Duodenal mucosa (tissue), 2 donors: ENCODE data around the gene KIR3DL3.
"Not testable (repeated sequence)": the region's sequence is repeated elsewhere in the genome, so short reads cannot be mapped to it uniquely, and the experiment has no call there.

Source experiments
- H3K27ac ChIP-seq: one replicate; pipeline ENCODE4 v1.7.0; 2013; ENCODE audit warnings: low read depth, low read length
- H3K27me3 ChIP-seq, 2 donors: one replicate each; pipeline ENCODE4 v1.7.0; 2013; ENCODE audit warnings: low read length in 2 of 2, control low read depth in 1 of 2; ENCODE audit not compliant: insufficient read depth in 2 of 2, control insufficient read depth in 1 of 2
- H3K36me3 ChIP-seq, 2 donors: one replicate each; pipeline ENCODE4 v1.7.0; 2013; ENCODE audit warnings: low read length in 2 of 2, control low read depth in 1 of 2; ENCODE audit not compliant: insufficient read depth in 2 of 2, control insufficient read depth in 1 of 2
- H3K4me1 ChIP-seq, 2 donors: one replicate each; pipeline ENCODE4 v1.7.0; 2013; ENCODE audit warnings: low read length in 2 of 2, control low read depth in 1 of 2; ENCODE audit not compliant: insufficient read depth in 2 of 2, control insufficient read depth in 1 of 2
- H3K4me3 ChIP-seq, 2 donors: one replicate each; pipeline ENCODE4 v1.7.0; 2013; ENCODE audit warnings: low read length in 2 of 2, low read depth in 1 of 2
- H3K9ac ChIP-seq, 2 donors: one replicate each; pipeline ENCODE4 v1.7.0; 2013; ENCODE audit warnings: low read length in 2 of 2, low read depth in 1 of 2
- H3K9me3 ChIP-seq, 2 donors: one replicate each; pipeline ENCODE4 v1.7.0; 2013; ENCODE audit warnings: low read length in 2 of 2, control low read depth in 1 of 2; ENCODE audit not compliant: control insufficient read depth in 1 of 2

The KIR3DL3 gene

GRCh38 chr19:54696766-54697165 lies 27.5 kb upstream of the KIR3DL3 start:
- Histone ChIP-seq H3K27ac (no peak overlapping the region), H3K27me3 (no peaks in the 10 kb centered on the region), H3K9ac (no peak overlapping the region), H3K4me1 (no peaks in the 10 kb centered on the region), H3K9me3 (no peaks in the 10 kb centered on the region), H3K4me3 (no peak overlapping the region), H3K36me3 (no peaks in the 10 kb centered on the region)

GRCh38 chr19:54697716-54698115 lies 26.5 kb upstream of the KIR3DL3 start:
- not testable (repeated sequence) for H3K36me3 ChIP-seq, H3K4me1 ChIP-seq, H3K27ac ChIP-seq, H3K27me3 ChIP-seq, H3K9me3 ChIP-seq, H3K9ac ChIP-seq, H3K4me3 ChIP-seq

- Histone ChIP-seq H3K27me3 (no peaks in the 10 kb centered on the region), H3K9me3 (no peaks in the 10 kb centered on the region), H3K9ac (no peak overlapping the region), H3K27ac (no peak overlapping the region), H3K4me1 (no peaks in the 10 kb centered on the region), H3K36me3 (no peaks in the 10 kb centered on the region), H3K4me3 (no peak overlapping the region)
These were observed 19.3 kb upstream of the KIR3DL3 start for GRCh38 chr19:54704928-54705327.

- Histone ChIP-seq H3K4me3 (no peak overlapping the region), H3K9me3 (no peaks in the 10 kb centered on the region), H3K27ac (no peak overlapping the region), H3K27me3 (no peaks in the 10 kb centered on the region), H3K9ac (no peak overlapping the region), H3K36me3 (no peaks in the 10 kb centered on the region), H3K4me1 (no peaks in the 10 kb centered on the region)
These were observed 16.3 kb upstream of the KIR3DL3 start for GRCh38 chr19:54707962-54708361.

GRCh38 chr19:54708781-54709180 lies 15.5 kb upstream of the KIR3DL3 start:
- Histone ChIP-seq H3K4me1 (no peaks in the 10 kb centered on the region), H3K27me3 (no peaks in the 10 kb centered on the region), H3K9ac (no peak overlapping the region), H3K36me3 (no peaks in the 10 kb centered on the region), H3K9me3 (no peaks in the 10 kb centered on the region), H3K4me3 (no peak overlapping the region), H3K27ac (no peak overlapping the region)

GRCh38 chr19:54709212-54709948 lies 14.9 kb upstream of the KIR3DL3 start:
- Histone ChIP-seq H3K27ac (no peak overlapping the region), H3K9me3 (no peaks in the 10 kb centered on the region), H3K4me3 (no peak overlapping the region), H3K4me1 (no peaks in the 10 kb centered on the region), H3K36me3 (no peaks in the 10 kb centered on the region), H3K27me3 (no peaks in the 10 kb centered on the region), H3K9ac (no peak overlapping the region)

- not testable (repeated sequence) for H3K4me1 ChIP-seq, H3K27me3 ChIP-seq, H3K27ac ChIP-seq, H3K4me3 ChIP-seq, H3K9ac ChIP-seq, H3K36me3 ChIP-seq, H3K9me3 ChIP-seq
These were observed 14.3 kb upstream of the KIR3DL3 start for GRCh38 chr19:54709956-54710355.

- H3K36me3 ChIP-seq: no peaks in the 10 kb centered on the region
- H3K27ac ChIP-seq: no peak overlapping the region
- peaks cover 9 to 14% of the 10 kb centered on the region in 2 donors for H3K9me3 ChIP-seq
- no peak overlapping the region for H3K4me3 ChIP-seq
- H3K4me1 ChIP-seq: no peaks in the 10 kb centered on the region
- no peak overlapping the region for H3K9ac ChIP-seq
- H3K27me3 ChIP-seq: no peaks in the 10 kb centered on the region
These were observed 402 bp downstream of the KIR3DL3 start for GRCh38 chr19:54724644-54725043.

GRCh38 chr19:54725321-54725720 lies 1.1 kb downstream of the KIR3DL3 start:
- Histone ChIP-seq H3K9ac (no peak overlapping the region), H3K27me3 (no peaks in the 10 kb centered on the region), H3K4me3 (no peak overlapping the region), H3K9me3 (peaks cover 9 to 14% of the 10 kb centered on the region in 2 donors), H3K36me3 (no peaks in the 10 kb centered on the region), H3K27ac (no peak overlapping the region), H3K4me1 (no peaks in the 10 kb centered on the region)

GRCh38 chr19:54727562-54727961 lies 3.3 kb downstream of the KIR3DL3 start:
- Histone ChIP-seq H3K4me3 (no peak overlapping the region), H3K36me3 (no peaks in the 10 kb centered on the region), H3K4me1 (no peaks in the 10 kb centered on the region), H3K9me3 (peaks cover 4 to 5% of the 10 kb centered on the region in 2 donors), H3K27me3 (no peaks in the 10 kb centered on the region), H3K27ac (no peak overlapping the region), H3K9ac (no peak overlapping the region)
